Neural cell (in vitro differentiated cells): ENCODE results near the gene GPC5. TPM values are rescaled to one million over a fixed set of nuclear protein-coding genes. Genes with fewer than 3 reads are reported as not detected.

Experiments
- H2AFZ ChIP-seq: fragments of 200-600, 300-800 bp; sonication (generic), shearing (Covaris generic); 2 replicates; pipeline ENCODE4 v1.6.0; 2014; ENCODE audit warnings: low read depth, mild to moderate bottlenecking, antibody characterized with exemption, low read length, moderate library complexity
- H3F3A ChIP-seq: fragments of 200-600 bp; shearing (Covaris generic); 2 replicates; pipeline ENCODE4 v1.6.1; 2016; ENCODE audit warnings: mild to moderate bottlenecking, moderate library complexity, mixed read lengths, antibody characterized with exemption, low read length; ENCODE audit not compliant: insufficient read depth, poor library complexity, severe bottlenecking
- H3K27ac ChIP-seq: fragments of 200-600, 300-800 bp; sonication (generic), shearing (Covaris generic); 2 replicates; pipeline ENCODE4 v1.5.1; 2014; ENCODE audit warnings: mild to moderate bottlenecking, low read length, moderate library complexity
- H3K27me3 ChIP-seq: fragments of 300-800, 200-600 bp; sonication (generic), shearing (Covaris generic); 2 replicates; pipeline ENCODE4 v1.6.0; 2014; ENCODE audit warnings: mild to moderate bottlenecking, low read depth, low read length, moderate library complexity; ENCODE audit not compliant: insufficient read depth
- H3K36me3 ChIP-seq: fragments of 300-800, 200-600 bp; sonication (generic), shearing (Covaris generic); 2 replicates; pipeline ENCODE4 v1.5.1; 2014; ENCODE audit warnings: mild to moderate bottlenecking, antibody characterized with exemption, low read length, moderate library complexity; ENCODE audit not compliant: insufficient read depth
- H3K4me2 ChIP-seq: fragments of 300-800, 200-600 bp; sonication (generic), shearing (Covaris generic); 2 replicates; pipeline ENCODE4 v1.6.0; 2014; ENCODE audit warnings: mild to moderate bottlenecking, low read length
- H3K4me3 ChIP-seq: fragments of 300-800, 200-600 bp; sonication (generic), shearing (Covaris generic); 2 replicates; pipeline ENCODE4 v1.5.1; 2014; ENCODE audit warnings: mild to moderate bottlenecking, low read length, moderate library complexity
- H3K79me2 ChIP-seq: fragments of 200-600 bp; shearing (Covaris generic); replicated peaks from 2 replicates; pipeline ENCODE4 v1.6.0; 2014; ENCODE audit warnings: mild to moderate bottlenecking, low read length, moderate library complexity; ENCODE audit not compliant: insufficient read depth
- H3K9ac ChIP-seq: fragments of 300-800, 200-600 bp; sonication (generic), shearing (Covaris generic); 2 replicates; pipeline ENCODE4 v1.6.1; 2016; ENCODE audit warnings: mild to moderate bottlenecking, low read length, mixed read lengths
- H3K9me2 ChIP-seq: fragments of 200-600 bp; shearing (Covaris generic); 2 replicates; pipeline ENCODE4 v1.6.1; 2016; ENCODE audit warnings: mild to moderate bottlenecking, low read length, mixed read lengths; ENCODE audit not compliant: insufficient read depth
- H3K9me3 ChIP-seq: fragments of 200-600, 300-800 bp; sonication (generic), shearing (Covaris generic); 2 replicates; pipeline ENCODE4 v1.6.1; 2016; ENCODE audit warnings: mild to moderate bottlenecking, mixed run types, low read length, moderate library complexity, mixed read lengths
- H4K20me1 ChIP-seq: fragments of 200-600 bp; shearing (Covaris generic); 2 replicates; pipeline ENCODE4 v1.6.1; 2016; ENCODE audit warnings: mild to moderate bottlenecking, mixed run types; ENCODE audit not compliant: insufficient read depth
- EP300 ChIP-seq: fragments of 450-650 bp; conservative IDR thresholded peaks from 2 replicates; pipeline ENCODE4 v1.6.1; 2014; ENCODE audit warnings: antibody characterized with exemption, mild to moderate bottlenecking, moderate library complexity; ENCODE audit not compliant: poor library complexity, severe bottlenecking
- EZH2 ChIP-seq: fragments of 200-600, 300-800 bp; shearing (Covaris generic), sonication (generic); IDR thresholded peaks from 2 replicates; pipeline ENCODE4 v1.6.1; 2014; ENCODE audit warnings: antibody characterized with exemption, low read length, borderline replicate concordance, mild to moderate bottlenecking; ENCODE audit not compliant: insufficient read depth, poor library complexity, severe bottlenecking
- POLR2AphosphoS5 ChIP-seq: IDR thresholded peaks from 2 replicates; pipeline ENCODE4 v1.6.1; 2012
- RAD21 ChIP-seq: fragments of 450-650 bp; conservative IDR thresholded peaks from 2 replicates; pipeline ENCODE4 v1.6.1; 2014; ENCODE audit warnings: antibody characterized with exemption, mild to moderate bottlenecking, moderate library complexity
- REST ChIP-seq: IDR thresholded peaks from 2 replicates; pipeline ENCODE4 v1.6.1; 2012; ENCODE audit warnings: borderline replicate concordance
- SMC3 ChIP-seq: fragments of 450-650 bp; conservative IDR thresholded peaks from 2 replicates; pipeline ENCODE4 v1.6.1; 2014; ENCODE audit warnings: antibody characterized with exemption, mild to moderate bottlenecking, moderate library complexity; ENCODE audit not compliant: poor library complexity
- polyA plus RNA-seq: library from polyadenylated mRNA; depleted of rRNA; stranded (reverse); fragments of >200 nt; gene quantifications from 2 replicates; pipeline ENCODE4 v1.2.3, GENCODE V29; 2014
- TF ChIP-seq, protein P1 (sequence below): fragments of 450-650 bp; IDR thresholded peaks from 2 replicates; pipeline ENCODE4 v1.5.1; 2014; ENCODE audit warnings: antibody characterized with exemption, mild to moderate bottlenecking, moderate library complexity; ENCODE audit not compliant: poor library complexity, severe bottlenecking

The GPC5 gene
- polyA plus RNA-seq, 1 donor from 2014 or later, result 5.0 TPM

DNA sequence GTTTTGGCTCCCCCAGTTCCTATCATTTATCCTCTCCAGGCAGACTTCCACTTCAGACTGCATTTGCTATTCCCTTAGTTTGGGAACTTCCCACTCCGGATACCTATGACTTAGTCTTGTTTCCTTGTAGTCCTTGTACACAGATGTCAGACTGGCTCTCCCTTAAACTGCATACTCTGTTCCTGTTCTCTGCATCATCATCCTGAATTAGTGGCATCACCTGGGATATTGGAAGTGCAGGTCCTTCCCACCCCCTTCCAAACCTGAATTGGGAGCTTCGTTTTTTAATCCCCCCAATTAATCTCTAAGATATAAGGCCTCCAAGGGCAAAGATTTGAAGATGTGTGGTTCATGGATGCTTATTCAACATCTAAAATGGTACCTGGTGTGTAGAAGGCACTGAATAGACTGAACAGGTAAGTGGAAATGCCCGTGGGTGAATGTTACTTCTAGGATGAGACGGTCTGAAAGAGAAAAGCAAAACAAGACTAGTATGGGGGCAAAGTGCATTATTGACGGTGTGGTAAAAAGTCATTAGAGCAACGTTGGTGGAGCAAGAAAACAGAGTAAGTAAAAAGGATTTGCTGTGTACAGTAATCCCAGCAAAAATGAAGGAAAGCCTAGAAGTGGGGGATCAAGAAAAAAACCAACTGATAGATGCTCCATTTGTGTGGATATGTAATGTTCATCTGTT is 41.4 kb upstream of the GPC5 start:
- Histone ChIP-seq H4K20me1 (no peaks in the 10 kb centered on the region), H3K36me3 (peaks cover 5% of the 10 kb centered on the region), H2AFZ (no peak overlapping the region), H3F3A (no peaks in the 10 kb centered on the region), H3K27ac (no peak overlapping the region), H3K4me2 (no peak overlapping the region), H3K9ac (no peak overlapping the region), H3K9me2 (no peaks in the 10 kb centered on the region), H3K9me3 (no peaks in the 10 kb centered on the region), H3K79me2 (peaks cover 14% of the 10 kb centered on the region), H3K27me3 (no peaks in the 10 kb centered on the region), H3K4me3 (no peak overlapping the region)
- TF ChIP-seq, protein P1, sequence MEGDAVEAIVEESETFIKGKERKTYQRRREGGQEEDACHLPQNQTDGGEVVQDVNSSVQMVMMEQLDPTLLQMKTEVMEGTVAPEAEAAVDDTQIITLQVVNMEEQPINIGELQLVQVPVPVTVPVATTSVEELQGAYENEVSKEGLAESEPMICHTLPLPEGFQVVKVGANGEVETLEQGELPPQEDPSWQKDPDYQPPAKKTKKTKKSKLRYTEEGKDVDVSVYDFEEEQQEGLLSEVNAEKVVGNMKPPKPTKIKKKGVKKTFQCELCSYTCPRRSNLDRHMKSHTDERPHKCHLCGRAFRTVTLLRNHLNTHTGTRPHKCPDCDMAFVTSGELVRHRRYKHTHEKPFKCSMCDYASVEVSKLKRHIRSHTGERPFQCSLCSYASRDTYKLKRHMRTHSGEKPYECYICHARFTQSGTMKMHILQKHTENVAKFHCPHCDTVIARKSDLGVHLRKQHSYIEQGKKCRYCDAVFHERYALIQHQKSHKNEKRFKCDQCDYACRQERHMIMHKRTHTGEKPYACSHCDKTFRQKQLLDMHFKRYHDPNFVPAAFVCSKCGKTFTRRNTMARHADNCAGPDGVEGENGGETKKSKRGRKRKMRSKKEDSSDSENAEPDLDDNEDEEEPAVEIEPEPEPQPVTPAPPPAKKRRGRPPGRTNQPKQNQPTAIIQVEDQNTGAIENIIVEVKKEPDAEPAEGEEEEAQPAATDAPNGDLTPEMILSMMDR, result no peak
- TF ChIP-seq EZH2, result no peak
- TF ChIP-seq EP300, result no peak
- TF ChIP-seq POLR2AphosphoS5, result no peak

GRCh38 chr13:91357613-91358386 is 40.6 kb upstream of the GPC5 start:
- Histone ChIP-seq H3K4me3 (no peak overlapping the region), H4K20me1 (no peaks in the 10 kb centered on the region), H3K9me2 (no peaks in the 10 kb centered on the region), H3K27ac (no peak overlapping the region), H3K36me3 (no peaks in the 10 kb centered on the region), H3F3A (no peaks in the 10 kb centered on the region), H3K9me3 (no peaks in the 10 kb centered on the region), H3K27me3 (no peaks in the 10 kb centered on the region), H3K79me2 (peaks cover 7% of the 10 kb centered on the region), H3K9ac (no peak overlapping the region), H2AFZ (no peak overlapping the region), H3K4me2 (no peak overlapping the region)
- TF ChIP-seq RAD21, result no peak
- no peak for TF ChIP-seq POLR2AphosphoS5

- peaks cover 2% of the 10 kb centered on the region for H3K79me2 ChIP-seq
- no peaks in the 10 kb centered on the region for H3K9me2 ChIP-seq
- no peak overlapping the region for H3K9ac ChIP-seq
- no peaks in the 10 kb centered on the region for H4K20me1 ChIP-seq
- no peaks in the 10 kb centered on the region for H3K27me3 ChIP-seq
- H3K27ac ChIP-seq, result no peak overlapping the region
- no peak overlapping the region for H3K4me2 ChIP-seq
- no peaks in the 10 kb centered on the region for H3K9me3 ChIP-seq
- no peaks in the 10 kb centered on the region for H3K36me3 ChIP-seq
- no peak overlapping the region for H2AFZ ChIP-seq
- no peak overlapping the region for H3K4me3 ChIP-seq
- no peaks in the 10 kb centered on the region for H3F3A ChIP-seq
- TF ChIP-seq POLR2AphosphoS5, result no peak
- TF ChIP-seq SMC3, result no peak
- TF ChIP-seq RAD21, result no peak
- TF ChIP-seq EZH2, result no peak
- TF ChIP-seq EP300, result no peak
- no peak for TF ChIP-seq REST
These were observed 40.0 kb upstream of the GPC5 start for GRCh38 chr13:91358387-91358782.
